HG03442 (cell line): ENCODE data around the gene NOXA1.
"Not testable (repeated sequence)": the region's sequence is repeated elsewhere in the genome, so short reads cannot be mapped to it uniquely, and the experiment has no call there.

Experiments used
- ATAC-seq: cut with Tn5 transposase; IDR thresholded peaks from one replicate; pipeline ENCODE4 v1.9.1; 2021; ENCODE audit warnings: mild to moderate bottlenecking, moderate library complexity; ENCODE audit not compliant: unreplicated experiment

NOXA1 gene

GRCh38 chr9:137462986-137463930, 40.1 kb downstream of the NOXA1 start:
- ATAC-seq: no peak

- no peak for ATAC-seq
These were observed 40.7 kb downstream of the NOXA1 start for GRCh38 chr9:137463931-137464290.

- no peak for ATAC-seq
These were observed 41.3 kb downstream of the NOXA1 start for GRCh38 chr9:137464291-137464999.

GRCh38 chr9:137465000-137465719, 42.0 kb downstream of the NOXA1 start:
- ATAC-seq: no peak

- ATAC-seq: no peak
These were observed 42.7 kb downstream of the NOXA1 start for GRCh38 chr9:137465720-137466388.

GRCh38 chr9:137466389-137467085, 43.3 kb downstream of the NOXA1 start:
- not testable (repeated sequence) for ATAC-seq

GRCh38 chr9:137467161-137467581, 44.0 kb downstream of the NOXA1 start:
- ATAC-seq: no peak

- no peak for ATAC-seq
These were observed 44.7 kb downstream of the NOXA1 start for GRCh38 chr9:137467896-137468295.

GRCh38 chr9:137470785-137471184, 47.6 kb downstream of the NOXA1 start:
- no peak for ATAC-seq

GRCh38 chr9:137474271-137474670, 51.1 kb downstream of the NOXA1 start:
- no peak for ATAC-seq

- no peak for ATAC-seq
These were observed 52.5 kb downstream of the NOXA1 start for GRCh38 chr9:137475666-137476065.

- ATAC-seq: no peak
These were observed 53.7 kb downstream of the NOXA1 start for GRCh38 chr9:137476856-137477255.

GRCh38 chr9:137477778-137478612, 54.8 kb downstream of the NOXA1 start:
- ATAC-seq: no peak

- no peak for ATAC-seq
These were observed 55.4 kb downstream of the NOXA1 start for GRCh38 chr9:137478613-137478961.

- ATAC-seq: no peak
These were observed 56.0 kb downstream of the NOXA1 start for GRCh38 chr9:137478962-137479861.

- ATAC-seq: no peak
These were observed 56.9 kb downstream of the NOXA1 start for GRCh38 chr9:137479892-137480685.
